Mammary microvascular endothelial cell (primary cell): Measurements from ENCODE around the gene GPRASP3. TPM values are rescaled to one million over a fixed set of nuclear protein-coding genes. Genes with fewer than 3 reads are reported as not detected.

Source experiments
- total RNA-seq: library from RNA; depleted of rRNA; stranded (reverse); fragments of >200 nt; gene quantifications from 2 replicates; pipeline ENCODE4 v1.2.3, GENCODE V29; 2015

Gene GPRASP3, protein sequence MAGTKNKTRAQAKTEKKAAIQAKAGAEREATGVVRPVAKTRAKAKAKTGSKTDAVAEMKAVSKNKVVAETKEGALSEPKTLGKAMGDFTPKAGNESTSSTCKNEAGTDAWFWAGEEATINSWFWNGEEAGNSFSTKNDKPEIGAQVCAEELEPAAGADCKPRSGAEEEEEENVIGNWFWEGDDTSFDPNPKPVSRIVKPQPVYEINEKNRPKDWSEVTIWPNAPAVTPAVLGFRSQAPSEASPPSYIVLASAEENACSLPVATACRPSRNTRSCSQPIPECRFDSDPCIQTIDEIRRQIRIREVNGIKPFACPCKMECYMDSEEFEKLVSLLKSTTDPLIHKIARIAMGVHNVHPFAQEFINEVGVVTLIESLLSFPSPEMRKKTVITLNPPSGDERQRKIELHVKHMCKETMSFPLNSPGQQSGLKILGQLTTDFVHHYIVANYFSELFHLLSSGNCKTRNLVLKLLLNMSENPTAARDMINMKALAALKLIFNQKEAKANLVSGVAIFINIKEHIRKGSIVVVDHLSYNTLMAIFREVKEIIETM
- 3.0 and 4.0 TPM in 2 replicates for total RNA-seq

DNA sequence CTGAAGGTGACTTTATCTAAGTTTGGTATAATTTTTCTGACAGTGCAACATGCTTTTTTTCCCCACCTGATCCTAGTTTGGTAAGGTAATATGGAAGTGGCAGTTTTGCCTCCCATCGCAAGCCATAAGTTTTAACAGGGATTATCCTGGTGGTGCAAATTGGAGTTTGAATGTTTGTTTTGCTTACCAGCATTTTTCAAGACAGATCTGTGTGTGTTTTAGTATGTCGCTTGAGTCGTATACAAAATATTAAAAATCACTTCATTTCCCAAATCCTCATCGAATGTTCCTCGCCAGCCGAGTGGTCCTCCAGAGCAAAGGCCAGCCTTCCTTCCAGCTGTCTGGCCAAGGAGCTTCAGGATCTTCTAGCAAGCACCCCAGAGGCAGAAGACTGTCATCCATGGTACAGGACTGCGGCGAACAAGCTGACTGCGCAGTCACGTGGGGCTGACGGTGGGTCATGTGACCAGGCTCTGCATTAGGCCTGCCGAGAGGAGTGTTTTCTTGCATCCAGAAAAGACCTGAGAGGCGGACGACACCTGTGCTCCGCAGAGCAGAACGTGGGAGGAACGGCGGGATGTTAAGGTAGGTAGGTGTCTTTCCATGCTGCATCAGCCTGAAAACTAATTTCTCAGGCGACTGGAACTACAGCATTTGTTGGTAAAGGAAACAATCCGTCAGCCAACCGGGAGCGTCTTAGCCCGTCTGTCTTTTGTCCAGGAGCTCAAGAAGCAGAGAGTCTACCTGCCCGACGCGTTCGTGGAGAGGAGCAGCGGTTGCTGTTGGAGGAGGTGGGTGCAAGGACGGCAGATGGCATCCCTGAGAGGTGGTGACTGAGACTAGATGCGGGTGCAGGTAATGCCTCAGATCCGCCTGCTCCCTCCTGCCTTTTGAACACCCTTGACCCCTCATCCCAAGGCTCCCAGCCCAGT is at the start of gene GPRASP3:
Gene GPRASP3, plus strand, starts transcription at position 507 of the 932 bp plus-strand sequence. CDS start 28,253 bp downstream, outside the sequence.

DNA sequence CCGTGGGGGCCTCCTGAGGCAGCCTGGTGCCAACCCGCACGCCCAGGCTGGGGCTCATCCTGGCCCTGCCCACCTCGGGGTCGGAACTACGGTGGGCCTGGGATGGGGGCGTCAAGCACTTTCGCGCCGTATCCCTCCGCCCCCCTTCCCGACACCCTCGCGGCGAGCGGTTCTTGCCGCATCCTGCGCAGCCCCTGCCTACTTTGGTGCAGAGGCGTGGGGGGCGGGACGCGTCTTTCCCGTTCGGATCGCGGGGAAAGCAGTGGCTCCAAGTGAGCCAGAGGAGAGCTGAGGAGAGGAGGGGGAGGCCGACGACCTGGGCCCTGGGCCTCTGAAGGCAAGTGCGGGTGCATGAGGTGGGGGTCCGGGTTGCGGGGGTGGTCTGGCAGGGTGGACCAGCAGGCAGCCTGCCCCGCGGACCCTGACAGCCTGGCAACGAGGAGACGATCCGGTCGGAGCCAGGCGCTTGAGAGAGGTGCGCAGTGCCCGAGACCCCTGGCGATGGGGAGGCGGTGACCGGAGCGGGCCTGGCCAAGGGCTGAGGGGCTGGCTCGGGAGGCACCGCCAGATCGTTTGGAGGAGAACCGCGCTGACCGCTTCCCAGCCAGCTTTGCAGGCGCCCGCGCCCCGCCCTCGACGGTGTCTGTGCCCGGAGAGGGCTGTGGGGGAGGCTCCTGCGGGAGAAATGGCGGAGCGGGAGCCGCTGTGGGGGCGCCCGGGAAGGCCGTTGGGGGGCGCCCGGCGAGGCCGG is 8.2 kb upstream of the GPRASP3 start, which contains the start of gene GPRASP2:
Gene GPRASP2, plus strand, starts transcription at position 233 of the 751 bp plus-strand sequence. CDS start 2,422 bp downstream, outside the sequence.

Other genes with a start within 250 kb of the GPRASP3 start
- gene TCP11X2, start 248.9 kb upstream of the GPRASP3 start, total RNA-seq: not detected in 2 replicates
- gene TMSB15A, start 204.0 kb upstream of the GPRASP3 start, total RNA-seq: 7.7 and 8.9 TPM in 2 replicates
- 14.1 and 16.1 TPM in 2 replicates for gene ARMCX5, start 121.2 kb upstream of the GPRASP3 start, total RNA-seq
- 0.13 and 0.20 TPM in 2 replicates for gene GPRASP1, start 69.3 kb upstream of the GPRASP3 start, total RNA-seq
- gene GPRASP2, start 8.3 kb upstream of the GPRASP3 start, total RNA-seq: 15.3 and 17.5 TPM in 2 replicates
- gene RAB40AL, start 216.5 kb downstream of the GPRASP3 start, total RNA-seq: not detected in 2 replicates